Astrocyte (in vitro differentiated cells and primary cell): ENCODE data around the gene BMAL1.

Source experiments
- CTCF ChIP-seq: IDR thresholded peaks from 2 replicates; pipeline ENCODE4 v1.5.1; 2011; ENCODE audit warnings: low read depth, mild to moderate bottlenecking, inconsistent platforms, low read length, moderate library complexity; ENCODE audit not compliant: insufficient read depth
- EZH2 ChIP-seq: IDR thresholded peaks from 2 replicates; pipeline ENCODE4 v1.6.1; 2012; ENCODE audit warnings: mild to moderate bottlenecking, low read length, inconsistent platforms; ENCODE audit not compliant: insufficient read depth

GRCh38 chr11:13301522-13301921 lies 23.9 kb downstream of the BMAL1 start:
- TF ChIP-seq CTCF (no peak), EZH2 (no peak)
